Neural progenitor cell (in vitro differentiated cells): ENCODE measurements around the gene ZNF641.

Experiments
- CTCF ChIP-seq: fragments of 200-600 bp; sonication (generic); IDR thresholded peaks from 2 replicates; pipeline ENCODE4 v1.5.1; 2017; ENCODE audit warnings: antibody characterized with exemption, mild to moderate bottlenecking
- EZH2phosphoT487 ChIP-seq: fragments of 200-600 bp; sonication (generic); IDR thresholded peaks from 2 replicates; pipeline ENCODE4 v1.6.1; 2017; ENCODE audit warnings: antibody characterized with exemption

- TF ChIP-seq CTCF (no peak), EZH2phosphoT487 (no peak)
Observed at GRCh38 chr12:48374164-48374563, 23.4 kb upstream of the ZNF641 start.
